GM18873 (cell line): Measurements from ENCODE around the gene PLXNA1.
A peak's percentile ranks its signal among the peaks of the same experiment; 100 is the strongest.

ENCODE experiments used
- ATAC-seq: cut with Tn5 transposase; IDR thresholded peaks from one replicate; pipeline ENCODE4 v1.9.1; 2021; ENCODE audit warnings: mild to moderate bottlenecking, moderate library complexity, moderate number of reproducible peaks; ENCODE audit not compliant: unreplicated experiment, low FRiP score

PLXNA1 gene

DNA sequence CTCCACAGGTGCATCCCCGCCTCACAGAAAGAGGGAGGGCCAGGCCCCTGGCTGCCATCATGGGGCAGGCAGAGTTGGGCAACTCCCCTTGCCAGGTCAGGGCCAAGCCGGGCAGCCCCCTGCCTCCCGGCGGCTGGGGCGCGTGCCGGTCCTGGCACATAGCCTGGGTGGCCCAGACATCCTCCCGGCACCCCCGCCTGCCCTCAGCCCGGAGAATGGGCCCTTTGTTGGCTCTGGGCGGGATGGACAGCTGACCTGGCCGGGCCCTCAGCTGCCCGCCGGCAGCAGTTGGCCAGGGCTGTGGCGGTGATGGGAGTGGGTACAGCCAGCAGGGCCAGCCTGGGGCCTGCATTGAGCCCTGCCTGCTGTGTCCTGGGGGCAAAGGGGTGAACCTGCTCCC lies 16.5 kb downstream of the PLXNA1 start:
- ATAC-seq = no peak

DNA sequence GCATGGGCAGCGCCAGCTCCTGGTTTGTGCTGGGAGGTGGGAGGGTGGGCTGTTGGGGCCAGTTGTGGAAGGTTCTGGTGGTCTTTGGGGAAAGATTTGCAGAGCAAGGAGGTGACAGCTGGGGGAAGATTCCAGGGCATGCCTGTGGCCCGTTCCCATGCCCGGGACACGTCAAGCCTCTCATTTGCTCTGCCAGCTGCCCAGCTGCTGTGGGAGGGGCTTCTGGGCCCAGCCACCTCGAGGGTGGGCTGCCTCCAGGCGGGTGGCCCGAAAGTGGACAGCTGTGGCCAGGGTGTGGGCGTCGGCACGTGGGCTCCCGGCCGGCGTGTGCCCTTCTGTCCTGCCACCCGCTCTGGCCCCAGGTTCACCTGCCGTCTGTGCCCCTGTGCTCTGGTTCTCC lies 17.2 kb downstream of the PLXNA1 start:
- ATAC-seq = no peak

DNA sequence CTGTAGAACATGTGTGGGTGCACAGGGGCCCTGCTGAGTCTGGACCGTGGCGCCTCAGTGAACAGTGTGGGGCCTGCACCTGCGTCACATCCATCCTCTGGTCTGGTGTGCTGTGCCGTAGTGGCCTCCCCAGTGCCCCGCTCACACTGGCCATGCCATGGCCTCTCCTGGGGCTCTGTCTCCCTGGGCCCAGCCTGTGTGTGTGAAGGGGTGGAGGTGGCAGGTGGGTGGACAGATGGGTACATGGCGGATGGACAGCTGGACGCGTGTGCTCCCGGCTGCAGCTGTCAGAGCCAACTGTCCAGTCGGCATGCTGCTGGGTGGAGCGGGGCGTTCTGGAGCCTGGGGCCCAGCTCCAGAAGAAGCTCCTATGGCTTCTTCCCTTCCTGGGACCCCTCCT lies 17.8 kb downstream of the PLXNA1 start:
- ATAC-seq = no peak

DNA sequence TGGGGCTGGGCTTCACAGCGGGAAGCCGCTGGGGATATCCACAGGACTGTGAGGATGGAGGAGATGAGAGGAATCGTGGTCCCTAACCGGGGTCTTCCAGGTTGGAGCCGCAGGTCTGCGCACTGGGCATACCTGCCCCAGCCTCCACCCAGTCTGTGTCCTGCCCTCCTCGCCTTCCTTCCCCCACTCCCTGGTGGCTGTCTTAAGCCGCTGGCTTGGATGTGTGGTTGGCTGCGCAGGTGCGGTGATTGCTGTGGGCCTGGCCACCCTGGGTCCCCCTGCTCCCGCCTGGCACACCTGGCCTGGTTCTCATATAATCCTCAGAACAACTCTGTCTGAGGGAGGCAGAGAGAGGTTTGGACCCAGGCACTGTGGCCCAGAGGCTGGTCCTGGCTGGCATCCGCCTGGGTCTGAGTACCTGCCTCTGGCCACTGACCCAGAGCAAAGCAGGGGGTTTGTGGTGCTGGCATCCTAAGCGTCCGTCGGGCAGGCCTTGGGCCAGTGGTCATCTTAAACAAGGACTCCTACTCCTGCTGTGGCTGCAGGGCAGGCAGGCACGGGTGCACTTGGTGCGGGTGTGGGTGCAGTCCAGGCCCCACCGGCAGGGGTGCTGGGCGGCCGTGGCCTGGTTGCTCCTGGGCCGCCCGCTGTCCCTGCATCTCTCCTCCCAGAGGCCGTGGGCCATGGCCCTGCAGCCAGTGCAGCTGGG lies 18.7 kb downstream of the PLXNA1 start:
- ATAC-seq = no peak

DNA sequence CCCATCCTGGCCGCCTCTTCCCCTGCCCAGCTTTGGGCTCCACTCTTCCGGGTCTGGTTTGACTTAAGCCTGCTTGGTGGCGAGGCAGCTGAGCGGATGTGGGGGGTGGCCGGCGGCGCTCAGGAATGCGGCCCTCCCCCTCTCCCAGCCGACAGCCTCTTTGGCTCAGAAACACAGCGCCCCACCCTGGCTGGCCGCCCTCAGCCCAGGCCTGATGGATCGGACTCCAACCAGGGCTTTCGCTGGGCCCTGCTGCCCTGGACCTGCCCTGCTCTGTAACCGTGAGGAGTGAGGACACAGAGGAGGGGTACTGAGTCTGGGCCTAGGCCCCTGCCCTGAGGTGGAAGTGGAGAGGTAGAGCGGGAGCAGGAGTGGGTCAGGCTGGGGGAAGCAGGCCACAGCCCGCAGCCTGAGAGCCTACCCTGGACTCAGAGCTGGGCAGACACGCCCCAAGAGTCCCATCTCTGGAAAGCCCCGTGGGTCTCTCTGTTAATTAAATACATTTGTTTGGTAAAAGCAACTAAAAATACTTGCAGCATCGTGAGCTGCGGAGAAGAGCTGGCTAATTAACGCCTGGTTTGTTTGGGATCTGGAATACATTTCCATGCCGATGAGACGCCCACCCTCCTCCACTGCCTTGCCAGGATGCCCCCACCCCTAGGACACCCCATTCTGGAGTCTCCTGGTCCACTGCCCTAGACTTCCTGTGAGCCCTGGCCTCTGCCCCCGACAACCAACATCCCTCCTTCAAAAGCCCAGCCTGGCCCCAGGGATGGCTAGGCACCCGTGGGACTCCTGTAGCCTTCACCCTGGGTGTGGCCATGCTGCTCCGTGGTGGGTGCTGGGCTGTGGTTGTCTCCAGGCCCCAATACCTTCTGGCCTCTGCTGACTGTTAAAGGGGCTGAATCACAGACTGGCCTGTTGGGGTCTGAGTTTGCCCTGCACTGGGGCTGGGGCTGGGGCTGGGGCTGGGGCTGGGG lies 19.6 kb downstream of the PLXNA1 start:
- ATAC-seq = no peak

DNA sequence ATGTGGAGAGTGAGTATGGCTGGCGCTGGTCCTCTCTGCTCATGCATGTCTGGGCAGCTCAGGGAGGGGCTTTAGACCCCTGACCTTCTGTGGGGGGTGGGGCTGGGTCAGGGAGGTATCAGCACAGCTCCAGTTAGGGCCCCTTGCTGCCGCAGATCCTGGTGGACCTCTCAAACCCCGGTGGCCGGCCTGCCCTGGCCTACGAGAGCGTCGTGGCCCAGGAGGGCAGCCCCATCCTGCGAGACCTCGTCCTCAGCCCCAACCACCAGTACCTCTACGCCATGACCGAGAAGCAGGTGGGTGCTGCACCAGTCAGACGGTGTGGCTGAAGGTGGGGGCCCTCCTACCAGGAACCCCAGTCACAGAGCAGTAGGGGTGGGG lies 20.2 kb downstream of the PLXNA1 start:
- no peak for ATAC-seq

DNA sequence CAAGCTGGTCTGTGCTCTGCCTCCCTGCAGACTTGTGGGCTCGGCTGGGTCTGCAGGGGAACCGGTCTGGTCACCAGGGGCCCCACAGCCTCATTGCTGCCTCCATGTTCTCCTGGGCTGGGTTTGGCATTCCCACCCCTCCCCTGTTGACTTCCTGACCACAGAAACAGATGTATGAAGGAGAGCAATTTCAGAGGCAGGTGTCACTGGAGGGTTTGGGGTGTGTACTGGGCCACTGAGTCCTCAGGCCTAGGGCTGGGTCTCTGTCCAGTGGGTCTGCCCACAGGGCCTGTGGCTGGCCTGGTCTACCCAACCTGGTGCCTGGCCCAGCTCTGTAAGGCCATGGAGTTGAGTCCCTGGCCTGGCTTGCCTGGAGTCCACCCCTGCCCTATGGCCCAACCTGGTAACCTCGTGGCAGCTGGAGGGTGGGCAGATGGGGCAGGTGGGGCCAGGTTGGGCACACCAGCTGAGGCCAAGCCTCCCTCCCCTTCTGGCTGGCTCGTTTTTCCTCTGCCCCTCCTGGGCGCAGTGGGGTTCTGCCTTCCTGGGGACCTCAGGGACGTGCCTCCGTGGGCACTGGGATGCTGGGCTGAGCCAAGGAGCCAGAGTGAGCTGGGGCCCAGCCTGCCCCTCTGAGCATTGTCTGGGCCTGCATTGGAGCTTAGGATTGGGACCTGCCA lies 20.8 kb downstream of the PLXNA1 start:
- ATAC-seq = no peak

DNA sequence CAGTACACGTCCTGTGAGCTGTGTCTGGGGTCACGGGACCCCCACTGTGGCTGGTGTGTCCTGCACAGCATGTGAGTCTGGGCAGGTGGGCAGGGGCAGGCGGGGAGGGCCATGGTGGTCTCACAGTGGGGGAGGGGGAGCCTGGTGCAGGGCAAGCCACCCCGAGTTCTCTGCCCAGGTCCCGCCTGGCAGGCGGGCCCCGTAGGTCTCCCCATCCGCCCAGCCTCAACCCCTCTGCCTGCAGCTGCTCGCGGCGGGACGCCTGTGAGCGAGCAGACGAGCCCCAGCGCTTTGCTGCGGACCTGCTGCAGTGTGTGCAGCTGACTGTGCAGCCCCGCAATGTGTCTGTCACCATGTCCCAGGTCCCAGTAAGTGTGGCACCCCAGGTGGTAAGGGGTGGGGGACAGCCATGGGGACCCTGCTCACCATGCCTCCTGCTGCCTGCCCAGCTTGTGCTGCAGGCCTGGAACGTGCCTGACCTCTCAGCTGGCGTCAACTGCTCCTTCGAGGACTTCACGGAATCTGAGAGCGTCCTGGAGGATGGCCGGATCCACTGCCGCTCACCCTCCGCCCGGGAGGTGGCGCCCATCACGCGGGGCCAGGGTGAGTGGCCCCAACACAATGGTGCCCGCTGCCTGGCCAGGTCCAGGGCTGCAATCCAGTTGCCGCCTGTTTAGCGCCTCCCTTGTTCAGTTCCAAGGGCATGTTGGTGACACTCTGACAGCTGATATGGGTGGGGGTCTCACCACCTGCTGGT lies 21.9 kb downstream of the PLXNA1 start:
- no peak for ATAC-seq

DNA sequence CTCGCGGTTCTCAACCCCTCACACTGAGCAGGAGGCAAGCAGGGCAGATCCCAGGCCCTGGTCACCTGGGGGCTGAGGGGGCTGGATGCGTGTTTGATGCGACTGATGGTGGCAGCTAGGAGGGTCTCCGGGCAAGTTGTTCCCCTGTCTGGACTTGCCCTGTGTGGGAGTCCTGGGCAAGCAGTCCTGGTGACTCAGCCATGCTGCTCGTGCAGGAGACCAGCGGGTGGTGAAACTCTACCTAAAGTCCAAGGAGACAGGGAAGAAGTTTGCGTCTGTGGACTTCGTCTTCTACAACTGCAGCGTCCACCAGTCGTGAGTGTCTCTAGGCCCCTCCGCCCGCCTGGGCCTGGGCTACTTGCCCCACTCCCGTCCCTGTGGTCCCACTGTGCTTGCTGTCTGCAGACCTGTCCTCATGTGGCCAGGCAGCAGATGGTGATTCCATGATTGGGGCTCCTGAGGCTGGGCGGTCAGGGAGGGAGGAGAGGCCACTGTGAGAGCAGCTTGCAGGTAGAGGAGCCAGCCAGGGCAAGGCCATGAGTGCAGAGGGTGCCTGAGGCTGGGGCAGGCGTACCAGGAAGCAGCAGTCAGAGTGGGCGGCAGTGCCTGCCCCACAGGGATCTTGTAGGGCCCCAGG lies 23.1 kb downstream of the PLXNA1 start:
- ATAC-seq = no peak

DNA sequence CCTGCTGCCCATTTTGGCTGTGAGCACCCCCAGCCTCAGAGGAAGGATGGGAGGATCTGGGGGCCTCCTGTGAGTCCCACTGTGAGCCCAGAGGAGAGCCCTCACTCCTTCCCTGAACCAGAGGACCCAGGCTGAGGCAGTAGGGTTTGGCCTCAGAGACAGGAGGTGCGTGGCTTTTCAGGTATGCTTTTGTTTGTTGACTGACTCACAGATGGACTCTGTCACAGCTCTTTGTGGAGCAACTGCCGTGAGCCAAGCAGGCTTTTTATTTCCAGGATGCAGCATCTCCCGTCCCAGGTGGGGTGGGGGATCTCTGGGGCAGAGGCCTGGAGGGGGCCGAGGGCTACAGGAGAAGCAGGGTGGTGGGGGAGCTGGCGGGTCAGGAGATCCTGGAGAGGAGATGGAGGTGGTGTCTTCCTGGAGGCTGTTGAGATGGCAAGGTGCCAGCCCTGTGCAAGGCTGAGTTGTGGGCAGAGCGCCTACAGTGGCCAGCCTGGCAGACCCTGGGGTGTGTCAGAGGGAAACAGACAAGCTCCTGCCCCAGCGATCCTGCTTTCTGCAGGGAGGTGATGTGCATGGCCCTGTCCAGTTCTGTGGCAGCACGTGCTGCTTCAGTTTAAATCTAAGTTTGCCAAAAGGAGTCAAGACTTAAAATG lies 24.0 kb downstream of the PLXNA1 start:
- ATAC-seq = no peak

DNA sequence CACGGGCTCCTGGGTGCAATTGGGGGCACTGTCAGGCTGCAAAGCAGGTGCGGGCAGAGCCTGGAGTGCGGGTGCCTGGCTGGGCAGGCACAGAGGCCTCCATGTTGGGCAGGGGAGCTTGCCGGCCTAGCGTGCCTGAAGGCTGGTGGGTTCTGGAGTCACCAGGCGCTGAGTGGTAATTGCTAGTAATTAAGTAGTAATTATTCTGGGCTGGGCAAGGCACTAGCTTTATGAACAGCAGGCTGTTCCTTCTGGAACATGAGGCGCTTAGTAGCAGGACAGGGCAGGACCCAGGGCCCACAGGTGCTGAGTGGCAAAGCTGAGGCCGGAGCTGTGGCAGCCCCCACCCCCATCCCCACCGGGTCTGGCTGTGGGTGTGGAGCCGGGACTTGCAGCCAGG lies 25.3 kb downstream of the PLXNA1 start:
- no peak for ATAC-seq

DNA sequence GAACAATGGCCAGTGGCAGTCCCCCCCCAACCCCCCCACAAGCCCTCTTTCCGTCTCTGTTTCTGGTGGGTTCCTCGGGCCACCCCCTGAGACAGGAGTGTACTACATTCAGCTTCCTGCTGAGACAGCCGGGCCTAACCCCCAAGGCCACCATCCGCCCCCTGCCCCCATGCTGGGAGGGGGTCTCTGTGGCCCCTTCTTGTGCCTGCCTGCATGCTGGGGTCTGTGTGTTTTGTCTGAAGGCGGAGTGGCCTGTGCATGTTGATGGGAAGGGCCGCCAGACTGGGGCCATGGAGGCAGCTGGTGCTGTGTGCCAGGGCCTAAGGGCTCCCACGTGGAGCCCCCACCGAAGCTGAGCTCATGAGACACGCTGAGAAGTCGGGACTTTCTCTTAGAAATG lies 26.6 kb downstream of the PLXNA1 start:
- ATAC-seq = no peak

DNA sequence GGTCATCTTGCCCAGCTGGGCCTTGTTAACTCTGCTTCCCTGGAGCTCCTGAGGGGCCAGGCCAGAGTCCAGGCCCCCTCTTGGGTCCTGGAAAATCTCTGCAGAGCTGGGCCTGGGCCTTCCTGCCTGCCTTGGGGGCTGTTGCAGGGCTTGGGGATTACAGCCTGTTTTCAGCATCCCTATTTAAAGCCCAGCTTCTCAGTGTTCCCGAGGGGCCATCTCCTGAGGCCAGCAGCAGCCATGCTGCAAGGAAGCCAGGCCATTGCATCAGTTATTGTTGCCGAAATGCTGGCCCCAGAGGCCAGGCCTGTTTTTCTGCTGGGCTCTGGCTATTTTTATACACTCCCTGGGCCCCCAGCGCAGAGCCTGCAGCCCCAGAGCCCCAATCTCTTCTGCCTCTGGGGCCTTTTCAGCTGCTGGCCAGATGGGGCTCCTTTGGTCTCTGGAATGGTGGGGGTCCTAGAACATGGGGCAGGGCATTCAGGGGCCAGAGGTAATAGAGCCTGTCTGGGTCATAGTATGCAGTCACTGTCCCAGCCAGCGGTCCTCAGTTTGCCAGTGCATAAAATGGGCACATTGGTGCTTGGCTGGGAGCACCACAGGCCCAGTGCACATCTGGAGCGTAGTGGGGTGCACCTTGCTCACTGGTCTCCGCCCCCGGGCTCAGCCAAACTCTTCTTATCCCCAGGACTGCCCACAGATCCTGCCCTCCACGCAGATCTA lies 28.5 kb downstream of the PLXNA1 start:
- no peak for ATAC-seq

DNA sequence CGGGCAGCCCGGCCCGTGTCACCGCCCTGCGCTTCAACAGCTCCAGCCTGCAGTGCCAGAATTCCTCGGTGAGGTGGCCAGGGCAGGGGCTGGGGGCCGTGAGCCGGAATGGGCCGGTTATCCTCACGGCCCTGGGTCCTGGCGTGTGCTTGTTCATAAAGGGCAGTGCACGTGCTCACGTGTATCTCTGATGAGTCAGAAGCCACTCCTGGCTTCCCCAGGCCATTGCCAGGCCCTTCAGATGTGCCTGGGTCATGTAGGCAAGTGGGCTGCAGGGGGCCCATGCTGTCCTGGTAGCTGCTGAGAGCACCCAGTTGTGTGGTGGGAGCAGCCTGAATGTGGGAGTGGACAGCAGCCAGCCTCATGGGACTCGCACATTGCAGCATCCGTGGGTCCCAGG lies 29.2 kb downstream of the PLXNA1 start:
- no peak for ATAC-seq

DNA sequence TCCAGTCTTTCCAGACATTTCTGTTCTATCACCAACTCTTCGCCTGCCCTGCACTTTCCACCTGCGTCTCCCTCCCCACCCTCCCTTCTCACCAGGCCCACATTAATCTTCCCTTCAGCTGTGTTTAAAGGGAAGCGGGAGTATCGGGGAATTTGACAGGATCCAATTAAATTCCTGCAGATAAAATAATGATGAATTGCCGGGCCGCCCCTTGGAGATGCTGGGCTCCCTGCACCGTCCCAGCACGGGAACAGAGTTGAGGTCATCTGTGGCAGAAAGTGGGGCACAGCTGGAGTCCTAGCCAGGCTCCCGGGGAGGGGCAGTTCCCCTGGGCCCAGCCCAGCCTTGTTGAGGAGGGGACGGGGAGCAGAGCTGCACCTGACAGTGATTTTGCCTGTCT lies 30.3 kb downstream of the PLXNA1 start:
- ATAC-seq = no peak

DNA sequence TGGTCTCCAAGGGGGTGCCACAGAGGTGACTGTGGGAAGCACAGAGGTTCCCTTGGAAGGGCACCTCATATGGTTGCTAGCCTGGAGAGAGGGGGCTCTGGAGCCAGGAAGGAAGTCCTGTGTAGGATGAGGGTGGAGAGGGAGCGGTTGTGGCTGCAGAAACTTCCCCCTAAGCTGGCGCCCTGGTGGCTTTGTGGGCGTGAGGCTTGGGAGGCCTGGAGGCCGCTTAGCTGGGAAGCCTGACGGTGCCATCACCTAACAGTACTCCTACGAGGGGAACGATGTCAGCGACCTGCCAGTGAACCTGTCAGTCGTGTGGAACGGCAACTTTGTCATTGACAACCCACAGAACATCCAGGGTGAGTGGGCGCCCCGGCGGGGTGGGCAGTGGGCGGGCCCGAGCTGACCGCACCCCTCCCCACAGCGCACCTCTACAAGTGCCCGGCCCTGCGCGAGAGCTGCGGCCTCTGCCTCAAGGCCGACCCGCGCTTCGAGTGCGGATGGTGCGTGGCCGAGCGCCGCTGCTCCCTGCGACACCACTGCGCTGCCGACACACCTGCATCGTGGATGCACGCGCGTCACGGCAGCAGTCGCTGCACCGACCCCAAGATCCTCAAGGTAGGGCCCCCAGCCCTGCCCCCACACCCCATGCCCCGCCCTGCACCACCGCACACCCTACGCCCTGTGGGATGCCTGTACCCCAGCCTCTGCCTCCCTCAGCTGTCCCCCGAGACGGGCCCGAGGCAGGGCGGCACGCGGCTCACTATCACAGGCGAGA lies 31.0 kb downstream of the PLXNA1 start:
- ATAC-seq = no peak

DNA sequence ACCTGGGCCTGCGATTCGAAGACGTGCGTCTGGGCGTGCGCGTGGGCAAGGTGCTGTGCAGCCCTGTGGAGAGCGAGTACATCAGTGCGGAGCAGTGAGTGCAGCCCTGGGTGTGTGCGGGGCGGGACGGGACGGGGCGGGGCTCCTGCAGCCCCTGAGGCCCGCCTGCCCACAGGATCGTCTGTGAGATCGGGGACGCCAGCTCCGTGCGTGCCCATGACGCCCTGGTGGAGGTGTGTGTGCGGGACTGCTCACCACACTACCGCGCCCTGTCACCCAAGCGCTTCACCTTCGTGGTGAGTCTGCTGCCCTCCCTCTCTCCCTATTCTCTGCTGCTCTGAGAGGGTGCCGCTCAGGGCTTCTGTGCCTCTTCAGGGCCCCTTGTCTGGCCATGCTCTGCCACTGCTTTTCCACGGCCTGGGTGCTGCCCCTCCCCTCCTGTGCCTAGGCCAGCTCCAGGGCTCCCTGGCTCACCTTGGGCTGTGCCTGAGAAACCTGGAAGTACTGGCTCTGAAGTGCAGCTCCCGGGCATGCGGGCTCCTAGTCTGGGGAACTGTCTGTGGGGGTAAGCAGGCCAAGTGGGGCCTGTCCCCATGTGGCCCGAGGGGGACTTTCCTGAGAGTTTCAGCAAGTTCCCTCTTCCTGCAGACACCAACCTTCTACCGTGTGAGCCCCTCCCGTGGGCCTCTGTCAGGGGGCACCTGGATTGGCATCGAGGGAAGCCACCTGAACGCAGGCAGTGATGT lies 31.8 kb downstream of the PLXNA1 start:
- ATAC-seq = peak; percentile 41
